ENCODE data around the gene NFATC1. TPM values are rescaled to one million over a fixed set of nuclear protein-coding genes. Genes with fewer than 3 reads are reported as not detected.
"Not testable (repeated sequence)": the region's sequence is repeated elsewhere in the genome, so short reads cannot be mapped to it uniquely, and the experiment has no call there.

NFATC1 gene
- total RNA-seq, 2 donors from 2014 or later: 1.6 to 4.3 TPM

DNA sequence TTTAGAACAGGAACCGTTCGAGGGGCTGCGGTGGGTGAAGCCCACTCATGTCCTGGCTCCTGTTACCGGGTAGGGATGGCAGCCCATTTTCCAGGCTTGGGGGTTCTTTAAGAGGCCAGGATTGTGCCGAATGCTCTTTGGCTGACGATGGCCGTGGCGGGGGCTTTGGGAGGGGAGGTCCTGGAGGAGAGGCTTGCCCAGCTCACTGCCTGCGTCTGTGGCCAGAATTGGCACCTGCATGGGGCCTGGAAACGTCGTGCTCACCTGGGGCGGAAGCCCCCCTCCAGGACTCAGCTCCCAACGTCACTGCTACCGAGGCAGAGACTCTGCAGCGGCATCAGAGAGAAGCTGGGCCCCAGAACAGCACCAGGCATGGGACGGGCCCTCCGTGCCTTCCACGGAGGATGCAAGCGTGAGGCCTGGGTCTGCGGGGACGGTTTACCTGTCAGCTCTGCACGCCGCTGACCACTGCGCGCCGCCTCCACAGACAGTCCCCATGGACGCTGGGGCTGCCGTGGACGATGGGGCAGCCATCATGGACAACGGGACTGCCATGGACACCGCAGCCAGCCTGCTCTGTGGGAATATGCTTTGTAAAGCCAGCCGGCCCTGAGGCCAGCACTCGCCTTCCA is 82.9 kb downstream of the NFATC1 start:
- intact Hi-C loops (cut with DNase I): no loop called here
- TF ChIP-seq CTCF (IDR thresholded peaks at IDR 0.05): no peak
- no peaks in the 10 kb centered on the region for H3K9me3 ChIP-seq
- no peak for DNase-seq
- no peak overlapping the region for H3K4me3 ChIP-seq
- H3K27me3 ChIP-seq: no peaks in the 10 kb centered on the region
- no peaks in the 10 kb centered on the region for H3K36me3 ChIP-seq
- H3K27ac ChIP-seq: no peak overlapping the region
- H3K4me1 ChIP-seq: no peaks in the 10 kb centered on the region
- H3K9ac ChIP-seq (ENCODE audit: low read depth in 2 of 2, low read length in 2 of 2): no peak overlapping the region

GRCh38 chr18:79479116-79479760 is 83.5 kb downstream of the NFATC1 start:
- Histone ChIP-seq H3K9me3 (no peaks in the 10 kb centered on the region), H3K27me3 (no peaks in the 10 kb centered on the region), H3K9ac (ENCODE audit: low read depth in 2 of 2, low read length in 2 of 2) (no peak overlapping the region), H3K27ac (no peak overlapping the region), H3K4me1 (no peaks in the 10 kb centered on the region), H3K36me3 (no peaks in the 10 kb centered on the region), H3K4me3 (no peak overlapping the region)
- TF ChIP-seq CTCF (IDR thresholded peaks at IDR 0.05): no peak
- DNase-seq: no peak
- intact Hi-C loops (cut with DNase I): no loop called here

DNA sequence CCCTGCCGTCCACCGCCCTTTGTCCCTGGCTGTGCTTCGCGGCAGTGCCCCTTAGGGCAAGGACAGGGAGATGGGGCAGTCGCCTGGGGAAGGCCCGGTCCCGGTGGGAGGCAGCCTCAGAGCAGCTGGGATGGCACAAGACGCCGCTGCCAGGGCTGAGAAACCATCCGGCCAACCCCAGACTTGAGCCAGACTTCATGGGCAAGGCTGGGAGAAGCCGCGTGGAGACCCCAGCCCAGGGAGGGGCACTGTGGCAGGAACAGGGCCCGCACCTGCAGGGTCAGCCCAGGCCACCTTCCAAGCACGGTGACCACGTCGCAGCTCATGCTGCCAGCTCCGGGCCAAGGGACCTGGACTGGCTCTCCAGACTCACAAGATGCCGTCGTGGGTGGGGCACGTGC is 84.0 kb downstream of the NFATC1 start:
- H3K27me3 ChIP-seq: no peaks in the 10 kb centered on the region
- no peaks in the 10 kb centered on the region for H3K9me3 ChIP-seq
- no peak overlapping the region for H3K27ac ChIP-seq
- intact Hi-C loops (cut with DNase I): no loop called here
- TF ChIP-seq CTCF (IDR thresholded peaks at IDR 0.05): no peak
- no peaks in the 10 kb centered on the region for H3K4me1 ChIP-seq
- no peak for DNase-seq
- H3K4me3 ChIP-seq: no peak overlapping the region
- no peak overlapping the region for H3K9ac ChIP-seq (ENCODE audit: low read depth in 2 of 2, low read length in 2 of 2)
- no peaks in the 10 kb centered on the region for H3K36me3 ChIP-seq

- no peaks in the 10 kb centered on the region for H3K36me3 ChIP-seq
- intact Hi-C loops (cut with DNase I): no loop called here
- H3K4me1 ChIP-seq: no peaks in the 10 kb centered on the region
- no peak overlapping the region for H3K4me3 ChIP-seq
- H3K27ac ChIP-seq: no peak overlapping the region
- H3K9ac ChIP-seq (ENCODE audit: low read depth in 2 of 2, low read length in 2 of 2): no peak overlapping the region
- DNase-seq: no peak
- TF ChIP-seq CTCF (IDR thresholded peaks at IDR 0.05): no peak
- H3K27me3 ChIP-seq: no peaks in the 10 kb centered on the region
- no peaks in the 10 kb centered on the region for H3K9me3 ChIP-seq
Measured at GRCh38 chr18:79480171-79481045, 84.7 kb downstream of the NFATC1 start.

GRCh38 chr18:79481046-79481790 is 85.5 kb downstream of the NFATC1 start:
- no peak for DNase-seq
- H3K9me3 ChIP-seq: no peaks in the 10 kb centered on the region
- H3K27ac ChIP-seq: no peak overlapping the region
- H3K9ac ChIP-seq (ENCODE audit: low read depth in 2 of 2, low read length in 2 of 2): no peak overlapping the region
- H3K27me3 ChIP-seq: no peaks in the 10 kb centered on the region
- intact Hi-C loops (cut with DNase I): no loop called here
- H3K36me3 ChIP-seq: no peaks in the 10 kb centered on the region
- H3K4me1 ChIP-seq: no peaks in the 10 kb centered on the region
- no peak for TF ChIP-seq CTCF (IDR thresholded peaks at IDR 0.05)
- H3K4me3 ChIP-seq: no peak overlapping the region

- H3K4me3 ChIP-seq; H3K9me3 ChIP-seq; H3K27me3 ChIP-seq; H3K36me3 ChIP-seq; DNase-seq; H3K9ac ChIP-seq (ENCODE audit: low read depth in 2 of 2, low read length in 2 of 2); intact Hi-C loops (cut with DNase I); H3K4me1 ChIP-seq; H3K27ac ChIP-seq: not testable (repeated sequence)
Measured at GRCh38 chr18:79483393-79483792, 87.7 kb downstream of the NFATC1 start.
